ENCODE data around the gene CACNG8.

The CACNG8 gene

GRCh38 chr19:53962887-53963431 is at the start of gene CACNG8:
TSS of gene CACNG8 (plus strand) at chr19:53962937.
- no peaks in the 10 kb centered on the region for H3K36me3 ChIP-seq
- H3K4me3 ChIP-seq: no peak within 1 kb of the TSS
- H3K27ac ChIP-seq: no peak within 1 kb of the TSS
- intact Hi-C loops (cut with DNase I; ENCODE audit: low total_unique reads): no loop called here
- H3K4me1 ChIP-seq: peaks cover 0 to 6% (median 0%) of the 10 kb centered on the region in 4 donors
- H3K27me3 ChIP-seq: peaks cover 0 to 87% of the 10 kb centered on the region in 2 donors
- TF ChIP-seq, protein P1, sequence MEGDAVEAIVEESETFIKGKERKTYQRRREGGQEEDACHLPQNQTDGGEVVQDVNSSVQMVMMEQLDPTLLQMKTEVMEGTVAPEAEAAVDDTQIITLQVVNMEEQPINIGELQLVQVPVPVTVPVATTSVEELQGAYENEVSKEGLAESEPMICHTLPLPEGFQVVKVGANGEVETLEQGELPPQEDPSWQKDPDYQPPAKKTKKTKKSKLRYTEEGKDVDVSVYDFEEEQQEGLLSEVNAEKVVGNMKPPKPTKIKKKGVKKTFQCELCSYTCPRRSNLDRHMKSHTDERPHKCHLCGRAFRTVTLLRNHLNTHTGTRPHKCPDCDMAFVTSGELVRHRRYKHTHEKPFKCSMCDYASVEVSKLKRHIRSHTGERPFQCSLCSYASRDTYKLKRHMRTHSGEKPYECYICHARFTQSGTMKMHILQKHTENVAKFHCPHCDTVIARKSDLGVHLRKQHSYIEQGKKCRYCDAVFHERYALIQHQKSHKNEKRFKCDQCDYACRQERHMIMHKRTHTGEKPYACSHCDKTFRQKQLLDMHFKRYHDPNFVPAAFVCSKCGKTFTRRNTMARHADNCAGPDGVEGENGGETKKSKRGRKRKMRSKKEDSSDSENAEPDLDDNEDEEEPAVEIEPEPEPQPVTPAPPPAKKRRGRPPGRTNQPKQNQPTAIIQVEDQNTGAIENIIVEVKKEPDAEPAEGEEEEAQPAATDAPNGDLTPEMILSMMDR (IDR thresholded peaks at IDR 0.05): no peak
- DNase-seq: no peak
- H3K9me3 ChIP-seq: no peaks in the 10 kb centered on the region

DNA sequence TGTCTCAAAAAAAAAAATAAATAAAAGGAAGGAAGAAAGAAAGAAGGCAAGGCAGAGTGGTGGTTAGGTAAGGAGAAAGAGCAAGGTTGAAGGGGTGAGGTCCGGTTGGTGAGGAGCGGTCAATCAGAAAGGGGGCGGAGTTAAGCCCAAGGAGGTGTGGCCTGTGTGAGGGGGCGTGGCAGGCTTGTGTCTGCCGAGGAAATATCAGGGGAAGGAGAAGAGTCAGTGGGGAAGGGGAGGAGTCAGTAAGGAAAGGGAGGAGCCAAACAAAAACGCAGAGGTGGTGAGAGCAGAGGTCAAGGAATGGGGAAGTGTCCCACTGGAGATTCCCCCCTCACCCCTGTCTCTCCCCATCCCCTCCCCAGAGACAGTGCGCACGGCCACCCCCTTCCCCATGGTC is 47.7 kb upstream of the CACNG8 start:
- Histone ChIP-seq H3K27ac (no peak overlapping the region), H3K4me3 (no peak overlapping the region), H3K27me3 (peaks cover 0 to 50% of the 10 kb centered on the region in 2 donors), H3K4me1 (no peaks in the 10 kb centered on the region), H3K9me3 (no peaks in the 10 kb centered on the region), H3K36me3 (no peaks in the 10 kb centered on the region)
- DNase-seq: no peak
- TF ChIP-seq, protein P1 (IDR thresholded peaks at IDR 0.05): no peak
- intact Hi-C loops (cut with DNase I; ENCODE audit: low total_unique reads): no loop called here

DNA sequence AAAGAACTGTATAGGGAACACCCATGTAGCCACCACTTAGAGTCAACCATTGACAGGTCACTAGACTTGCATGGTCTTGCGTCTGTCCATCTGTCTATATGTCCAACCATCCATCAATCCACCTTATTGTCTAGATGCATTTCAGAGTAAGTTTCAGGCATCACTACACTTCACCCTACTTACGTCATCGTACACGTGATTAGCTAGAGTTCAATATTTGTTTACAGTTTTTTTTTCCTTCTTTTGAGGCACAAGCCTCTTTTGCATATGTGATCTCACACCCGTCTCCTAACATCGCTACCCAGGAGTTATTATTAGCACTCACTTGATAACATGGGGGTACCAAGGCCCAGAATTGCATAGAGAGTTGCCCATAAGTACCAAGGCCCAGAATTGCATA is 46.7 kb upstream of the CACNG8 start:
- no peak overlapping the region for H3K27ac ChIP-seq
- no peak for DNase-seq
- H3K4me1 ChIP-seq: no peaks in the 10 kb centered on the region
- no peaks in the 10 kb centered on the region for H3K9me3 ChIP-seq
- TF ChIP-seq, protein P1 (IDR thresholded peaks at IDR 0.05): no peak
- intact Hi-C loops (cut with DNase I; ENCODE audit: low total_unique reads): no loop called here
- H3K36me3 ChIP-seq: no peaks in the 10 kb centered on the region
- peaks cover 0 to 40% of the 10 kb centered on the region in 2 donors for H3K27me3 ChIP-seq
- H3K4me3 ChIP-seq: no peak overlapping the region

DNA sequence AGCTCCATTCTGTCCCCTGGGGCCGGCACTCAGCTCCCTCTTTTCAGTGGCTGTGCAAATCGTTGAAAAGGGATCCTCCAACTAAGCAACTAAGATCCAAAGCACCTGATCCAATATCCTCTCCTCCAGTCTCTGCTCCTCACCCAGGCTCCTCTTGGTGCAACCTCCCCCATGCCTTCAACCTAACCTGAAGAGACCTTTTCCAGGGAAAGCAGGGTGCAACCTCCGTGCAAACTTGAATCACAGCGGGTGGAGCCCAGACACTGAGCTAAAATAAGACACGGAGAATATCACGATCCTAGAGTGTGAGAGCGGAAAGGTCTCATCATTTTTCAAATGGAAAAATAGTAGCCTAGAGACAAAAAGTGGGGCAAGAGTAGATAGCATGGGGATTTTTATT is 45.4 kb upstream of the CACNG8 start:
- Histone ChIP-seq H3K27ac (no peak overlapping the region), H3K4me3 (no peak overlapping the region), H3K9me3 (no peaks in the 10 kb centered on the region), H3K36me3 (no peaks in the 10 kb centered on the region), H3K4me1 (no peaks in the 10 kb centered on the region), H3K27me3 (peaks cover 0 to 26% of the 10 kb centered on the region in 2 donors)
- intact Hi-C loops (cut with DNase I; ENCODE audit: low total_unique reads): no loop called here
- TF ChIP-seq, protein P1 (IDR thresholded peaks at IDR 0.05): no peak
- no peak for DNase-seq

DNA sequence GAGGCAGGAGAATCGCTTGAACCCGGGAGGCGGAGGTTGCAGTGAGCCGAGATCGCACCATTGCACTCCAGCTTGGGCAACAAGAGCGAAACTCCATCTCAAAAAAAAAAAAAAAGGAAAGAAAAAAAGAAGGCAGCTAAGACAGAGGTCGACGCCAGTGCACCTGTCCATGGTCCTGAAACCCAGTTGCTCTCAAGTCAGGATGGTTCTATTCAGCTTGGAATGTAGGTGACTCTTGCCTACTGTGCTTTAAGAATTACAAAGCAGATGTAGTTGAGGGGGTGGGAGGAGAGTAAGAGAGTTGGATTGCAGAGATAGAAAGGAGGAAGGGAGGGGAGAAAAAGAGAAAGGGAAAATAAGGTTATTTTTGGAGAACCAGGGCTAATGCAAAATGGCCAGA is 35.0 kb upstream of the CACNG8 start:
- intact Hi-C loops (cut with DNase I; ENCODE audit: low total_unique reads): no loop called here
- Histone ChIP-seq H3K27me3 (no peaks in the 10 kb centered on the region), H3K27ac (no peak overlapping the region), H3K9me3 (no peaks in the 10 kb centered on the region), H3K4me1 (no peaks in the 10 kb centered on the region), H3K36me3 (no peaks in the 10 kb centered on the region), H3K4me3 (no peak overlapping the region)
- no peak for DNase-seq
- TF ChIP-seq, protein P1 (IDR thresholded peaks at IDR 0.05): no peak

GRCh38 chr19:53936029-53936428 is 26.7 kb upstream of the CACNG8 start:
- H3K27ac ChIP-seq: no peak overlapping the region
- no peak for DNase-seq
- H3K9me3 ChIP-seq: no peaks in the 10 kb centered on the region
- no peaks in the 10 kb centered on the region for H3K36me3 ChIP-seq
- intact Hi-C loops (cut with DNase I; ENCODE audit: low total_unique reads): no loop called here
- no peak overlapping the region for H3K4me3 ChIP-seq
- peaks cover 0 to 14% of the 10 kb centered on the region in 2 donors for H3K27me3 ChIP-seq
- TF ChIP-seq, protein P1 (IDR thresholded peaks at IDR 0.05): no peak
- H3K4me1 ChIP-seq: no peaks in the 10 kb centered on the region

Data from tibial artery (tissue), 4 donors.